HCT116 (cell line): Measurements from ENCODE around the gene URI1. TPM values are rescaled to one million over a fixed set of nuclear protein-coding genes. Genes with fewer than 3 reads are reported as not detected.

Experiments used
- ATAC-seq: fragments of 200-7000 bp; cut with Tn5 transposase; 2 replicates; pipeline ENCODE4 v1.9.1; 2020; ENCODE audit warnings: mild to moderate bottlenecking, moderate library complexity
- BruUV-seq: library from RNA; stranded (reverse); fragments of 400-500 nt; replicated peaks from 2 replicates; lab custom pipeline; 2021; lab: Mats Ljungman, UMichigan
- CTCF ChIA-PET: fragments of 300-600 bp; sonication (Branson Sonifier 250); formaldehyde crosslinking; loops from one replicate; lab custom pipeline; 2021; ENCODE audit warnings: antibody characterized with exemption; lab: Charles Lee
- POLR2A ChIA-PET: fragments of 300-600, 350-600 bp; sonication (Branson Sonifier 250); formaldehyde crosslinking; loops from one replicate; lab custom pipeline; 2021; ENCODE audit warnings: antibody characterized with exemption; lab: Charles Lee
- RAD21 ChIA-PET, 2 experiments: fragments of 300-600 bp; sonication (Branson Sonifier 250); formaldehyde crosslinking; loops; one replicate each; lab custom pipeline; 2023; ENCODE audit warnings: low total read pairs in 2 of 2; ENCODE audit not compliant: uncharacterized antibody in 2 of 2, unreplicated experiment in 2 of 2, low non-redundant PET in 1 of 2; lab: Charles Lee
- DNase-seq: peaks from one replicate; pipeline ENCODE4 v3.0.0-alpha.2; 2010; ENCODE audit warnings: low read depth, low spot score
- H2AFZ ChIP-seq: fragments of 200-600 bp; shearing (Covaris generic), sonication (generic); 2 replicates; pipeline ENCODE4 v1.6.1; 2017; ENCODE audit warnings: low read depth, mixed run types, mixed read lengths, antibody characterized with exemption, low read length; ENCODE audit not compliant: poor library complexity, severe bottlenecking
- H3K27ac ChIP-seq: 2 replicates; pipeline ENCODE4 v1.5.1; 2012; ENCODE audit warnings: low read depth, low read length
- H3K27me3 ChIP-seq: fragments of 200-600 bp; sonication (generic); 2 replicates; pipeline ENCODE4 v1.6.1; 2016; ENCODE audit warnings: mixed run types, low read length, mixed read lengths; ENCODE audit not compliant: insufficient read depth
- H3K36me3 ChIP-seq, 2 experiments: fragments of 200-500 bp in 1 of 2; fragments of 200-600 bp in 1 of 2; sonication (Bioruptor generic) in 1 of 2; sonication (generic) in 1 of 2; 2 replicates each; pipeline versions ENCODE4 v1.5.1 to v1.6.1; 2014 to 2016; ENCODE audit warnings: low read length in 2 of 2, inconsistent platforms in 1 of 2, mixed read lengths in 1 of 2, mixed run types in 1 of 2; ENCODE audit not compliant: insufficient read depth in 2 of 2, control insufficient read depth in 1 of 2
- H3K4me1 ChIP-seq, 2 experiments: fragments of 200-600 bp in 1 of 2; sonication (generic) in 1 of 2; 2 replicates each; pipeline versions ENCODE4 v1.5.1 to v1.6.1; 2012 to 2017; ENCODE audit warnings: low read length in 2 of 2, inconsistent platforms in 1 of 2, mild to moderate bottlenecking in 1 of 2, mixed read lengths in 1 of 2, mixed run types in 1 of 2, moderate library complexity in 1 of 2; ENCODE audit not compliant: insufficient read depth in 2 of 2, control insufficient read depth in 1 of 2
- H3K4me2 ChIP-seq: fragments of 200-600 bp; sonication (generic); 2 replicates; pipeline ENCODE4 v1.6.1; 2017; ENCODE audit warnings: mixed run types, low read length, mixed read lengths
- H3K4me3 ChIP-seq, 2 experiments: fragments of 200-600 bp in 1 of 2; sonication (generic) in 1 of 2; replicated peaks in 1 of 2; 2 replicates each; pipeline ENCODE4 v1.5.1; 2011 to 2016; ENCODE audit warnings: low read length in 2 of 2, control low read depth in 1 of 2, low read depth in 1 of 2, mild to moderate bottlenecking in 1 of 2, mixed read lengths in 1 of 2, mixed run types in 1 of 2
- H3K79me2 ChIP-seq: fragments of 200-600 bp; sonication (generic); 2 replicates; pipeline ENCODE4 v1.6.1; 2017; ENCODE audit warnings: mild to moderate bottlenecking, mixed run types, low read length, moderate library complexity, mixed read lengths; ENCODE audit not compliant: insufficient read depth
- H3K9ac ChIP-seq: fragments of 200-600 bp; sonication (generic); 2 replicates; pipeline ENCODE4 v1.6.1; 2016; ENCODE audit warnings: low read length, mixed read lengths
- H3K9me2 ChIP-seq: fragments of 200-600 bp; sonication (generic), shearing (Covaris generic); 2 replicates; pipeline ENCODE4 v1.6.1; 2017; ENCODE audit warnings: mixed run types, mild to moderate bottlenecking, moderate library complexity; ENCODE audit not compliant: insufficient read depth
- H3K9me3 ChIP-seq, 2 experiments: fragments of 200-500 bp in 1 of 2; fragments of 200-600 bp in 1 of 2; sonication (Bioruptor generic) in 1 of 2; sonication (generic) in 1 of 2; 2 replicates each; pipeline ENCODE4 v1.6.1; 2014 to 2017; ENCODE audit warnings: low read length in 2 of 2, mixed read lengths in 2 of 2, inconsistent platforms in 1 of 2, low read depth in 1 of 2, mild to moderate bottlenecking in 1 of 2, mixed run types in 1 of 2, moderate library complexity in 1 of 2; ENCODE audit not compliant: control insufficient read depth in 1 of 2, insufficient read depth in 1 of 2
- H4K20me1 ChIP-seq: fragments of 200-600 bp; sonication (generic), shearing (Covaris generic); 2 replicates; pipeline ENCODE4 v1.6.1; 2017; ENCODE audit warnings: mixed run types, mild to moderate bottlenecking, moderate library complexity; ENCODE audit not compliant: insufficient read depth
- ATF3 ChIP-seq: IDR thresholded peaks from 2 replicates; pipeline ENCODE4 v1.6.1; 2012
- CBX3 ChIP-seq: IDR thresholded peaks from 2 replicates; pipeline ENCODE4 v1.6.1; 2012; ENCODE audit warnings: low read depth
- CTCF ChIP-seq, 3 experiments: fragments of 200-600 bp in 1 of 3; sonication (generic) in 1 of 3; IDR thresholded peaks in 2 of 3; conservative IDR thresholded peaks in 1 of 3; 2 replicates each; pipeline ENCODE4 v1.5.1; 2012 to 2017; ENCODE audit warnings: low read depth in 2 of 3, low read length in 2 of 3, antibody characterized with exemption in 1 of 3, borderline replicate concordance in 1 of 3, control low read depth in 1 of 3, mild to moderate bottlenecking in 1 of 3, mixed read lengths in 1 of 3, mixed run types in 1 of 3, moderate library complexity in 1 of 3; ENCODE audit not compliant: insufficient read depth in 1 of 3
- EZH2 ChIP-seq: fragments of 200-600 bp; sonication (generic); IDR thresholded peaks from 2 replicates; pipeline ENCODE4 v1.6.1; 2017; ENCODE audit warnings: antibody characterized with exemption, mixed run types
- FOSL1 ChIP-seq: IDR thresholded peaks from 2 replicates; pipeline ENCODE4 v1.6.1; 2012; ENCODE audit warnings: low read depth
- MAX ChIP-seq: IDR thresholded peaks from 2 replicates; pipeline ENCODE4 v1.6.1; 2012
- POLR2A ChIP-seq: IDR thresholded peaks from 2 replicates; pipeline ENCODE4 v1.7.0; 2011; ENCODE audit warnings: borderline replicate concordance; ENCODE audit not compliant: insufficient read depth, insufficient read length; ENCODE audit errors: extremely low read depth
- RAD21 ChIP-seq: IDR thresholded peaks from 2 replicates; pipeline ENCODE4 v1.6.1; 2012; ENCODE audit warnings: low read depth, mild to moderate bottlenecking
- TCF7L2 ChIP-seq: IDR thresholded peaks from 2 replicates; pipeline ENCODE4 v1.7.0; 2011; ENCODE audit warnings: borderline replicate concordance, inconsistent platforms; ENCODE audit not compliant: insufficient read depth, insufficient read length; ENCODE audit errors: extremely low read depth
- YY1 ChIP-seq: IDR thresholded peaks from 2 replicates; pipeline ENCODE4 v1.6.1; 2011; ENCODE audit warnings: low read length, low read depth, moderate library complexity, mild to moderate bottlenecking; ENCODE audit not compliant: insufficient replicate concordance; ENCODE audit errors: extremely low read depth
- ZFX ChIP-seq: fragments of 450-650 bp; IDR thresholded peaks from 2 replicates; pipeline ENCODE4 v1.6.1; 2017
- ZNF274 ChIP-seq: fragments of 200-500 bp; sonication (Bioruptor generic); IDR thresholded peaks from 2 replicates; pipeline ENCODE4 v1.6.1; 2014; ENCODE audit warnings: mild to moderate bottlenecking, low read depth, low read length, inconsistent platforms
- intact Hi-C: fragments of 100-400 bp; cut with micrococcal nuclease; formaldehyde crosslinking; loops from 2 replicates; pipeline ENCODE4 v1.10.0; 2022
- total RNA-seq: library from RNA; stranded (reverse); gene quantifications from one replicate; pipeline ENCODE4 v1.2.1, GENCODE V29; 2021; ENCODE audit not compliant: unreplicated experiment

URI1 gene
- total RNA-seq, 1 experiment from 2014 or later, result 51.4 TPM

GRCh38 chr19:30063650-30064347, 121.8 kb downstream of the URI1 start:
- H2AFZ ChIP-seq, result no peak overlapping the region
- H3K27me3 ChIP-seq, result peaks cover 2% of the 10 kb centered on the region; the same call in 1 of the 2 replicates
- H3K4me1 ChIP-seq, result no peaks in the 10 kb centered on the region
- H3K27ac ChIP-seq, result no peak overlapping the region
- H3K4me3 ChIP-seq, result no peak overlapping the region
- H3K9ac ChIP-seq, result no peak overlapping the region
- no peak for ATAC-seq
- DNase-seq, result no peak
- TF ChIP-seq CTCF (IDR thresholded peaks at IDR 0.05 in 2 of 3, conservative IDR thresholded peaks at IDR 0.05 in 1 of 3; ENCODE audit: borderline replicate concordance in 1 of 3, insufficient read depth in 1 of 3, low read depth in 2 of 3, low read length in 2 of 3) (no peak), YY1 (no peak), CBX3 (no peak), EZH2 (no peak), ZFX (no peak), TCF7L2 (no peak), POLR2A (no peak), MAX (no peak), ZNF274 (no peak), FOSL1 (no peak), ATF3 (no peak), RAD21 (no peak)
- POLR2A ChIA-PET, result no interaction called here
- RAD21 ChIA-PET, result no interaction called here
- H3K4me2 ChIP-seq, result no peak overlapping the region
- no peaks in the 10 kb centered on the region for H3K9me2 ChIP-seq
- BruUV-seq, result no TSS peak
- no peaks in the 10 kb centered on the region for H3K9me3 ChIP-seq
- no peaks in the 10 kb centered on the region for H3K79me2 ChIP-seq
- intact Hi-C loops, result no loop called here
- CTCF ChIA-PET, result no interaction called here
- no peaks in the 10 kb centered on the region for H3K36me3 ChIP-seq
- H4K20me1 ChIP-seq, result no peaks in the 10 kb centered on the region
